ENCODE results near the gene CFAP61.
"Not testable (repeated sequence)": the region's sequence is repeated elsewhere in the genome, so short reads cannot be mapped to it uniquely, and the experiment has no call there.

CFAP61 gene

DNA sequence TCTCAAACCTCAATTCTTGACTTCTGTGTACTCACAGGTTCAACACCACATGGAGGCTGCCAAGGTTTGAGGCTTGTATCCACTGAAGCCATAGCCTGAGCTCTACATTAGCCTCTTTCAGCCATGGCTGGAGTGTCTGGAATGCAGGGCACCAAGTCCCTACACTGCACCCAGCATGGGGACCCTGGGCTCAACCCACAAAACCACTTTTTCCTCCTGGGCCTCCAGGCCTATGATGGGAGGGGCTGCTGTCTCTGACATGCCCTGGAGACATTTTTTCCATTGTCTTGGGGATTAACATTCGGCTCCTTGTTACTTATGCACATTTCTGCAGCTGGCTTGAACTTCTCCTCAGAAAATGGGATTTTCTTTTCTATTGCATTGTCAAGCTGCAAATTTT, 192.1 kb downstream of the CFAP61 start:
- not testable (repeated sequence) for DNase-seq

DNA sequence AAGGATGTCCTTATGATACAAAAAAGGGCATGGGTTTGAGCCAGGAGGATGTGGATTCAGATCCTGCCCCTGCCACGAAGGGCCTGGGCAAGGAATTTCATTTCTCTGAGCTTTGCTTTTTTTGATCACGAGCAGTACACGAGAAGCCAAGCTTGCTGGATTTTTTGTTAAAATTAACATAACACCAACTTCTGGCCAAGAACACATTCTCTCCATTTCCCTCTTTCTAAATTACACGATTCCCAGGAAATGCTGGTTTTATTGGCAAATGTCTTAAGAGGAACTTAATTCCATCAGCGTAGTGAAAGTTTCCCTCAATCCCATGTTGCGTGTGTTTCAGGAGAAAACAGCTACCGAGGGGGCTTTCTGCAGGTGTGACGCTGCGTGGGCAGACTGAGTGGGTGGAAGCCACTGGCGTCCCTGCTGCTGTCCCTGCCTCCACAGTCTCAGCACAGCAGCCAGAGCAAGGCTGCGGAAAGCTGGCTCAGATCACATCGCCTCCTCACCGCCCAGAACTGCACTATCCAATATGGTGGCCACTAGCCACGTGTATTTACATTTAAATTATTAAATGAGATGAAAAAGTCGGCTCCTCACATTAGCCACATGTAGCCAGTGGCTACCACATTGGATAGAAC, 194.8 kb downstream of the CFAP61 start:
- DNase-seq = no peak

DNA sequence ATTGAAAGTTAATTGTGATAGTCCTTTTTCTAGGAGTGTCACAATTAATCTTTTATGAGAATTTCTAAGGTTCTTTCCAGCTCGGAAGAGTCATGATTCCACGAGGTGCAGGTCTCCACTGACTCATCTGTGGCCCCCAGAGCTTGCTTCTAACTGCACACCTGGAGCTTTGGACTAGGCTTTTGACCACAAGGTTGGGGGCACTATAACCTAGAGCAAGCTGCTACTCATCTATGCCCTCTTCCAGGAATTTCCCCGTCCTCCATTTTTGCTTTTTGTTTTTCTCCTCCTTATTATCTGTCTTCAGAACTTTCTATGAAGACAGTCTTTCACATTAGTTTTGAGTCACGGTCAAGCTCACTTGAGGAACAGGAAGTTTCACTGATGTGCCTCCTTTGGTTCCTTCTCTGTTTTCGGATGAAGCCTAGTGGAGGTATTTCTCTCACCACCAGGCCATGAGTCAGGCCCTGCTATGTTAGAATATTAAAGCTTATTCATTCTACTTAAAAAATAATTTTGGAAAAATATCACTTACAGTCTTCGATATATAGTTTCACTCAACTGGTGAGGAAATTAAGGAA, 196.4 kb downstream of the CFAP61 start:
- no peak for DNase-seq

DNA sequence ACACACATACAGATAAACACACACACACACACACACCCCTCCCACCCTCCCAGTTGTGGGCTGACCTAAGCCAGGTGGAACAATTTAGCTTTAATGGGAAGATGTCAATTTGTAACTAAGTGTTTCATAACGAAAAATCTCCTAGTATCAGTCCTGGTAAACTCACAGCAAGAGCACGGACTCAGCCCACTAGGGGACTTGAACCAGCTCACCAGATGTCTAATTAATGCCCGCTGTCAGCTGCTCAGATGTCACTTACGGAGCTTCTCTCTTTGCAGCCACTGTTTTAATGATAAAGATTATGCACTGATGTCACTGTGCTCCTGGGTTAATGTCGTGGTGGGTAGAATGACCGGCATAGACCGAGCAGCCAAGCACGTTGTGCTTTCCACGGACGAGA, 199.0 kb downstream of the CFAP61 start:
- DNase-seq = no peak

DNA sequence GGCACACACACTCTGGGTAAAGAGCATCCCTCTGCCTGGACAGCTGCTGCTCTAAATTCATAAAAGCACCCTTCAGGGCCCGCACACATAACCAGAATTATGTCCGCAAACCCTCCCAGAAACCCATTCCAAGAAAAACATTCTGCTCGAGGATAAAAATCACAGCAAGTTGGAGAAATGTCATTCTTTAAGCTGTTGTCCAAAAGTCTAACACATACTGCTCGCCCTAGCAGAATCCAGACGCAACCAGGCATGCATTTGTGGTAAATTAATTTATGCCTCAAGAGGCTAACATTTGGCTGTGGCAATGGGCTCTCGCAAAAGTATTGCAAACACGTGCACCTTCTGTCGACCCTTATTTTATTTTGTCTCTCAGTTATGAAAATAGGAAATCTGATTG, 199.5 kb downstream of the CFAP61 start:
- DNase-seq = no peak

DNA sequence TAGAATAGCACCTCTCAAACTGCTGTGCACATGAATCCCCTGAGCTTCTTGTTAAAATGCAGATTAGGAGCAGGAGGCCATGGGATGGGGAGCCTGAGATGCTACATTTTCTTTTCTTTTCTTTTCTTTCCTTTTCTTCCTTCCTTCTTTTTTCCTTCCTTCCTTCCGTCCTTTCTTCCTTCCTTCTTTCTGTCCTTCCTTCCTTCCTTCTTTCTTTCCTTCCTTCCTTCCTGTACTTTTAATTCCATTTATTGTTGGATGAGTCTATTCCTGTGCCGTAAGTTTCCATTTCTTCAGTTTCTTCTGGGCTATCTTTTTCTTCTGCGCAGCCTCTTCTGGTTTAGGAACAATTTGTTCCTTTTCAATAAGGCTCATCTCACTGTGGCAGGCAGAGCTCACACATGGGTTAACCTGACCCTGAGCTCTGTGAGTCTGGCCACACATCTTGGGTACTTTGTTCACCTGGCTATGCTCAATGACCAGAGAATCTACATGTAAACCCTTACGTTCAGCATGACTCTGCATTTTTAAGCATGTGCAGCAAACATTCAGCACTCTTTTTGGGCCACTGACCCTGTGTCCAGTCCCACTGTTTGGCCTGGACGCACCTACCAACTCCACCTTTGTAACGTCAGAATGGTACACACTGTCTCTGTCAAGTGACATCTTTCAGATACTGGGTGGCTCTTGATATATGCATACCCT, 200.9 kb downstream of the CFAP61 start:
- DNase-seq = no peak

DNA sequence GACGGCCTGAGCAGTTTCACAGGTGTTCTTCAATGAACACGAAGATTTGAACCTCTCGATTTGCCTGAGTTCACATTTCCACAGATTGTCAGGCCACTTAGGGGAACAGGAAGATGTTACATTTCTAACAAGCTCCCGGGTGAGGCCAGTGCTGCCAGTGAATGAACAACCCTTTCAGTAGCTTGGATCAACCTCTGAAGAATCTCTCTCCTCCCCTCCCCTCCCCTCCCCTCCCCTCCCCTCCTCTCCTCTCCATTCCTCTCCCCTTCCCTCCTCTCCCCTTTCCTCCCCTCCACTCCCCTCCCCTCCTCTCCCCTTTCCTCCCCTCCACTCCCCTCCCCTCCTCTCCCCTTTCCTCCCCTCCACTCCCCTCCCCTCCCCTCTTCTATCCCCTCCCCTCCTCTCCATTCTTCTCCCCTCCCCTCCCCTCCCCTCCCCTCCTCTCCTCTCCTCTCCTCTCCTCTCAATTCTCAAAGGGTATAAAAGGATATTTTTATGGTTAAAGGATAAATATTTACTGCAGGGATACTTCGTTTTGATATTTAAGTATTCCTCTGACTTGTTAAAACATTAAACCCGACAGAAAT, 201.5 kb downstream of the CFAP61 start:
- no peak for DNase-seq

DNA sequence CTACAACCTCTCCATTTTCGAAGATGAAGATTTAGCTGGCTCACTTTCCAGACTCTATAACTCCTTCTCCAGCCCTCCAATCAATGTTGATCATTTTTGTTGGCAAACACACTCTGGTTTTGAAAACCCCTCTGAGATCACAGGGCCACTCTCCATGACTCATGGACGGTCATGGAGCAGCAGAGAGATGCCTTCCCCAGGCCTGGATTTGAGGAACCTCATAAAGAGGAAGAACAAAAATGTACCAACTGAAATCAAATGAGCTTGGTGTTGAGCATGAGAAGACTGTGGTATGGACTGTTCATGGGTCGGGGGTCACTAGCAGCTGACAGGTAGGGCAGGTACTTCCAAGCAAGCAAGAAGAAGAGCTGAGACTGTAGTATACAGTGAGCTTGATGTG, 202.8 kb downstream of the CFAP61 start:
- DNase-seq = no peak

DNA sequence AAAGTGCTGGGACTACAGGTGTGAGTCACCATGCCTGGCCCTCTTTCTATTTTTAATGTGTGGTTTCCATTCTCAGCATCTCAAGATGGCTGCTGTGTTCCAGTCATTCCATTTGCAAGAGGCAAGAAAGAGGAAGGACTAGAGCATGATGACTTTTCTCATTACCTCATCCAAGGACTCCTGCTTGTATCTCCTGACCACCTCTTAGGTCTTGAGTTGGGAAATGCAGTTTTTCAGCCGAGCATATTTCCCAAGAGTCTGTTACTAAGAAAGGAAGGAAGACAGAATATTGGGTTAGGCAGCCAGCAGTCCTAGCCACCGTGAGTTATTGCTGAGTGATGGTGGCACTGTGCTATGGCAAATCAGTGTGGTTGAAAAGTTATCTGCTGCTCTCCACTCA, 207.2 kb downstream of the CFAP61 start:
- no peak for DNase-seq

DNA sequence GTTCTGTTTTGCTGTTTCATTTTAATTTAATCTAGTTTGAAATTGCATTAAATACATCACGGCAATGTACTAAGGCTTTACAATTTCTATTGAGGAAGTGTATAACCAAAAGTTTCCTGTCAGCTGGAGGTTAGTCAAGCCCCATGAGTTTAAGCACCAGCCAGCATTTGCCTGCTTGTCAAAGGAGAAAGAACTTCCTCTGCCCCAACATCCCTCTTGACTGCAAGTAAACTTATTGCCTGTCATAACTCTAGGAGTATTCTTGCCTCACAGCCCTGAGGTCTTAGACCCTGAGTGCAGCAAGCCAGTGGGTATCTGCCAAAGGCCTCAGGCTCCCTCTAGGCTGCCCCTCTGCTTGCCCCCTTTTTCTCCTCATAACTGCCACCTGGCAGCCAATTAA, 208.8 kb downstream of the CFAP61 start:
- DNase-seq = no peak

DNA sequence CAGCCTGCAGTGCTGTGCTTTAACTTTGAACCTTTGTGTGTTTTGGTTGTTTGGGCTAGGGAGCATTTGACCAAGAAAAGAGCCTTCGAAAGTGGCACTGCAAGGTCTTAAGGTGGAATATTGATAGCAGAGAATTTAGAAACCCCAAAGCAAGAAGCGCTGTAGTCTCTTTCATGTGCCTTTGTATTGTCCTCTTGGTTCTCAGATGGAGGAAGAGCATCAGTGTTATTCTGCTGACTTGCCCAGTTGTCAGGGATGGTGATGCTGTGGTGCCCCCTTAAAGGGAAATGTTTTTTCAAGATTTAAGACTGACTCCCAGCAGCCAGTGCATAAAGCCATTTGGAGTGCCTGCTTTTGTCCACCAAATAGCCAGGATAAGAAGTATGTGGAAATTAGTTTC, 212.9 kb downstream of the CFAP61 start:
- no peak for DNase-seq

DNA sequence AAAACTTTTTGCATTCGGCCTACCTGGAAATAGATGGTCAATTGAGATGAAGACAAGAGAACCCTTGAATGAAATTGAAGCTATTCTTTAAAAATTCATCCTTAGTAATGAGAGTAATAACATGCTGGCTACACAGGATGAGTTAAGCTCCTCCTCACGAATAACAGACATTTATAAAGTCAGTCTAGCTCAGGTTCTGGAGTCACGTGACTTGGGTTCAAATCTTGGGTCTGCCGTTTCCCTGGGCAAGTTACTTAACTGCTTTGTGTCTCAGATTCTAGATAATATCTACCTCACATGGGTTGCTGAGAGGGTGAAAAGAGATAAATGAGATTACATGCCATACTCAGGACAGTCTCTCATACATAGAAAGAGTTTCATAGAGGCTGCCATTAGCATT, 214.2 kb downstream of the CFAP61 start:
- no peak for DNase-seq

DNA sequence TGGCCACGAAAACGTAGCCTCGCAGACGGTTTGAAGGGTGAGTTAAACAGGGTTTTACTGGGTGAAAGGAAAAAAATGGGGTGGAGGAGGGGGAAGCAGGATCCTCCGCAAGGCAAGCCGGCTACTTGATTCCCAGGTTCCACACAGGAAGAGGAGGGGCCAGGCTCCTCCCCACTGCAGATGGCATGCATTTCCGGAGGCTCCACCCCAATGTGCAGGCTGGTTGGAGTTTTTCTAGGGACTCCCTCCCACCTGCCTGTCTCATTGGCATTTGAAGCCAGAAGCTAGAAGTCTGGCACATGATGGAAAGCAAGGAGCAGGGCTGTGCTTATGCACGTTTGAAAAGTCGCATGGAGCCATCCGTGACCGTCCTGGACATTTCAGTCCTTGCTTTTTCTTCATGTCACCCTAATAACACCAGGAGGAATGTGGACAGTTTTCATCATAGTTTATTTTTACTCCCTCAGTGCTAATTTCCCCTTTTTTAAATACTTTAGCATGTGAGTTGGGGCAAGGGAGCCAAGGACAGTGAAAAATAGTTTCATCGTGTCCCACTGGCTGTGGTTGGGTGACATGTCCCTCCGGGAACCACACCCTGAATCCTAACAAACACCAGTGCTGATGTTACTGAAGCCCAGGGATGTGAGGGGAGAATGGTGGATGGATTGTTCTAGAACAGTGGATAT, 215.5 kb downstream of the CFAP61 start:
- no peak for DNase-seq

DNA sequence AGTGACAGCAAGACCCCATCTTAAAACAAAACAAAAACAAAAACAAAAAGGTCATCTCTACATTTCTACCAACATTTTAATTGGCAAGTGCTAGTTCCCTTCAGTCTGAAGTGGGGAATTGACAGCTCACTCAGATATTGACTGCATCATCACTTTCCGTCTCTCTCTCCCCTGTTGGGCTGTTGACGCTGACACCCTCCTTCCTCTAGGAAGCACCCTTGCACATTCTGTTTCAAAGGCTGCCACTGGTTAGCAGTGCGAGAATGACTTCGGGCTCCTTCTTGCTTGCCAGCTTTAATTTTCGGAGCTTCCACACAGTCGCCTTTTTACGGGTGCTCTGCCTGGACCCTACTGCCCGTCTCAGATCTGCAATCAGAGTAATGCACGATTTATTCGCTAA, 218.9 kb downstream of the CFAP61 start:
- DNase-seq = no peak

DNA sequence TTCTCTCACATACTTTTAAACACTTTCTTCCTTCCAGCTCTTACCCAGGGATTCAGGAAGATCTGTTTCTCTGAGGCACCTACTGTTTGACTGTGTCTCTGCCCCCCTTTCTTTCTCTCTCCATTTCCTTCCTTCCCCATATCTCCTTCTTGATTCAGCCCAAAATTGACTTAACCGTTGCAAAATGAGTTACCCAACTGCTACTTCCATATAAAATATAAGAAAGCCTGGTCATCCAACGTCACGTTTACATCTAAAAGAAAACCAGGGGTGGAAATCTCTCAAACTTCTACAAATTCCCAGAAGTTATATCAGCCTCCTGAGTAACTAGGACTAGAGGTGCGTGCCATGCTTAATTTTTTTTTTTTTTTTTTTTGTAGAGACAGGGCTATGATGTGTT, 220.4 kb downstream of the CFAP61 start:
- no peak for DNase-seq

DNA sequence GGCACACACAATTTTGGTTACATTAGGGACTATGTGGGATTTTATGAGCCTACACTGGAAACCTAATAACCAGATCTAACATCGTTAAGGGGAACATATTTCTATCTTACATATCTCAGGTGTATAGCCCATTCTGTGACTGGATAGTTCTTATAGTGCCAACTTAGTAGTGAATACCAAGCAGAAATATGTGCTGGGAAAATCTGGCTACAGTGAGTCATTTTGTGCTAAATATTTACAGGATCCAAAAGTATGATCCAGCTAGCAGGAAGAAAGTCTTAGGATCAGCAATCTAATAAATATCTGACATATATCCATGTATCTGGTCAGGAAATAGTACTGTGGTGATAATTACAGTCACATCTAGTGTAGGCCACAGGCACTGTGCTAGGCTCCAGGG, 221.0 kb downstream of the CFAP61 start:
- DNase-seq = no peak

DNA sequence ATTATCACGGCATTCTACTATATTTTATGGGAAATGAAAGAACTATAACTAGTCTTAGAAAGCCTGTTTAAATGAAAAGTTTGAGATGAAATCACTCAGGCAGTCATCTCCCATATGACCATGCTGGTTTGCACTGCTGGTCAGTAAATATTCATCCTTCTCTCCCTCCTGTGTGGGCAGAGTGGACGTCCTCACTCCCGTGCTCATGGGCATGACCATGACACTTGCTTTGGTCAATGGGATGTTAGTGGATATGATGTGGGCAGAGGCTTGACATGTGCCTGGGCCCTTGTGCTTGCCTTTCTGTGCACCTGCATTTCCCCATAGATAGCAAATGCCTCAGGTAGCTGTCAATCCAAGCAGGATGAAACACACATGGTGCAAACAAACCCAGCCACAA, 222.5 kb downstream of the CFAP61 start:
- no peak for DNase-seq

DNA sequence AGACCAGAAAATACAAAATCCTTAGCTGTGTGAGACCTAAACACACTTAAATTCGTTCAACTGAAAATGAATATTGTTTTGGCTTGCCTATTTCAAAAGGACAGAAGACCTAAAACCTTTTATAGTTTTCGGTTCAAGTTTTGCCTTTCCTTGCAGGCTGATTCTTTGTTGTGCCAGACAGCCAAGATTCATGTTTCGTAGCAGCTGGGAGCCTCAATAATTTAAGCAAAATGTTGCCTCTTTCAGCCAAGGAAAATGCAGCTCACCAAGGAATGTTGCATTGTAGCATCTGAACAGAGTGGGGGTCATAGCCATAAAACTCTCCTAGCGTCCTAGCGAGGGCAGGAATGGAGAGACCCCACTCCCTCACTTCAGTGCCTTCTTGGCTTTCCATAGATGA, 223.3 kb downstream of the CFAP61 start:
- no peak for DNase-seq

DNA sequence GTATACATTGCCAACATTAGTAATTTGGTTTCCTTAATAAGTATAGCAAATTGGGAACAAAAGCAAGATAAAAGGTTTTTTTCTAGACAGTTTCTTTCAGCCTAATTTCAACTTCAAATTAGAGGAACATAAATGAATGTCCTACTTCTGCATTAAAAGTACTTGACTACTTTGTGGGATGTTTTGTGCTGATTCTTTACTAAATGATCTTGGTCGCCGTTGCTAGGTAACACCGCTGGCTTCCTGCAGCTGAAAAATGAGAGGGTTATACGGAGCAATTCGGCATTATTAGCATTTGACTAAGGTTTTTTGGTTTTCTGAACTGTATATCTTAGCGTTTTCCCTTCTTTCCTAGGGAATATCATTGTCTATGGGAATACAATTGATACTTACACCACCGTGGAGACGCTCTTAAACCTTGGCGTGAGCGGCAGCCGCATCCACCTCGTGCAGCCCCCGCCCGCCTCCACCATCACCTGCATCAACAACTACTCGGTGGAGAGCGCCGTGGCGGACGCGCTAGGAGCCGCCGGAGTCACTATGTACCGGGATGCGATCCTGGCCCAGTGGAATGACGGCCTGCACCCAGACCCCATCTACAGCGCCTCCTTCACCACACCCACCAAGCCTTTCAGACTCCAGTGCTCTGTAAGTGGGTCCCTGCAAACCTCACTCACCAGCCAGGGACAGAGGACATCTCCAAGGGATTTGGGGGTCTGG, 224.6 kb downstream of the CFAP61 start:
- no peak for DNase-seq

DNA sequence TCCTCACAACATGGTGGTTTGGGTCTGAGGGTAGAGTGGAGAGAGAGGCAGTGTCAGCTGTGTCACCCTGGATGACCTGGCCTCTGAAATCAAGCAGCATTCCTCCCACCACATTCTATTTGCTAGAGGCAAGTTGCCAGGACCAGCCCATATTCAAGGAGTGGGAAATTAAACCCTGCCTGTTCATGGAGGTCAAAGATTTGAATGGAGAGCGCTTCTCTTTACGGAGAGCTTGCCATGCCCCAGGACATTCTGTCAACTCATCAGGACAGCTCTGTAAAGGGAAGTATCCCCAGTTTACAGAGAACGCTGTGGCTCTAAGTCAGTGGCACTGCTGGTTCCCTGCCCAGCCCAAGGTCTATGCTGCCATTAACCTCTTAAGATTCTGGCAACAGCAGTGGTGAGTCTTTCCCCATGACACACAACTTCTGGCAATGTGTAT, 225.6 kb downstream of the CFAP61 start:
- no peak for DNase-seq

DNA sequence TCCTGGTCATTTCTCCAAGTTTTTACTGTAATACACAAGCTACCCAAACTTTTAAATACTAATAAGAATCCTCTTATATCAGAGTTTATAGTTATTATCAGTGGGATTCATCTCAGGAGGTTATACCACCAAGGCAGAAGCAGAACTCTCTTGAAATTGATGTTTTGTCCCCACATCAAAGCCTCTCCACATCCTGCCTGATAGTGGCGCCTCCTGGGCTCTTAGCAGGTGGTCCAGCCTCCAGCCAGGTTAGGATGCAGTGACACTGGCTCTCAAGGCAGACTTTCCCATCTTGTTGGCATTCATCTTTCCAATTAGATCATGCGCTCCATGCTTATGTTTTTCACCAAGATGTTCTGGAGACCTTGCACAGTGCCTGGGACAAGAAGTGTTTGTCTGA, 233.7 kb downstream of the CFAP61 start:
- DNase-seq = no peak

DNA sequence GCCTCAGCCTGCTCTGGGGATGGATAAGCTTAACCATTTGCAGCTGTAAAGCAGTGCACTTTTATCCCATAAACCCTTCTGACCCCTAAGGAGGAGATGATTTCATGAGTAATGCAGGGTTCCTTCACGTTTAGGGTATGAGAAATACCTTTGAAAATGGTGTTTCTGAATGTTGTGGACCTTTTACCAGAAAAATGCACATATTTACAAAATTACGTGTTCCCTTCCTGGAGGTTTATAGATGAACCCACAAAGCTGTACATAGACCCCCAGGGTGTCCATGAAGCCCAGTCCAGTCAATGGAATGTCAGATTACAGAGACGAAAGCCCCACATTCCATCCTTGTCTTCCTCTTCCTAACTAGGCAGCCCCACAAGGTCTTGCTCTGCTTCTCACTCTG, 237.0 kb downstream of the CFAP61 start:
- DNase-seq = no peak

DNA sequence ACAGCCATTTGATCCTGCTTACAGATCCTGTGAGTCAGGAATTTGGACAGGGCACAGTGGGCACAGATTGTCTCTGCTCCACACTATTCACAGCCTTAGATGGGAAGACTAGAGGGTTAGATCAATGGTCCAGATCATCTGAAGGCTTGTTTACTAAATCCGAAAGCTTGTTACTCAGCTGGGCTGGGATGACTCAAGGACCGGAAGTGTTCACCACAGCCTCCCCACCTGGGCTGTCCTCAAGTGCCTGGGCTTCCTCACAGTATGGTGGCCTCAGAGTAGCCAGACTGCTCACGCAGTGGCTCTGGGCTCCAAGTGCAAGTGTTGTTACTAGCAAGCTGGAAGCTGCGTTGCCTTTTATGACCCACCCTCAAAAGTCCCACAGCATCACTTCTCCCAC, 240.1 kb downstream of the CFAP61 start:
- peak in 1 of 2 experiments; percentile 19 for DNase-seq
